Measurements from ENCODE around the gene EMSY.

The EMSY gene

DNA sequence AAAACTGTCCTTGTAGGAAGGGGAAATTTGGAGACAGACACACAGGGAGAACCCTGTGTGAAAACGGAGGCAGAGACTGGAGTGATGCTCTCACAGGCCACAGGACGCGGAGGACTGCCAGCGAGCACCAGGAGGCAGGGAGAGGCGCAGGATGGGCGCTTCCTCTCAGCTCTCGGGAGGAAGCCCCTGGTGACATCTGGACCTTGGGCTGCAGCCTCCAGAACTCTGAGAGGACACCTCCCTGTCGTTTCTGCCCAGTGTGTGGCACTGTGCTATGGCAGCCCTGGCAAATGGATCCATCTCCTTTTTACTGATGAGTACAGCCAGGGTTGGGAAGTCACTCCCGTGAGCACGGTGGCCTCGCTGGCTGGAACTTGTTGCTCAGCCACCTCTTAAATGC lies 151.8 kb downstream of the EMSY start:
- no peak for DNase-seq (ENCODE audit: low spot score)

DNA sequence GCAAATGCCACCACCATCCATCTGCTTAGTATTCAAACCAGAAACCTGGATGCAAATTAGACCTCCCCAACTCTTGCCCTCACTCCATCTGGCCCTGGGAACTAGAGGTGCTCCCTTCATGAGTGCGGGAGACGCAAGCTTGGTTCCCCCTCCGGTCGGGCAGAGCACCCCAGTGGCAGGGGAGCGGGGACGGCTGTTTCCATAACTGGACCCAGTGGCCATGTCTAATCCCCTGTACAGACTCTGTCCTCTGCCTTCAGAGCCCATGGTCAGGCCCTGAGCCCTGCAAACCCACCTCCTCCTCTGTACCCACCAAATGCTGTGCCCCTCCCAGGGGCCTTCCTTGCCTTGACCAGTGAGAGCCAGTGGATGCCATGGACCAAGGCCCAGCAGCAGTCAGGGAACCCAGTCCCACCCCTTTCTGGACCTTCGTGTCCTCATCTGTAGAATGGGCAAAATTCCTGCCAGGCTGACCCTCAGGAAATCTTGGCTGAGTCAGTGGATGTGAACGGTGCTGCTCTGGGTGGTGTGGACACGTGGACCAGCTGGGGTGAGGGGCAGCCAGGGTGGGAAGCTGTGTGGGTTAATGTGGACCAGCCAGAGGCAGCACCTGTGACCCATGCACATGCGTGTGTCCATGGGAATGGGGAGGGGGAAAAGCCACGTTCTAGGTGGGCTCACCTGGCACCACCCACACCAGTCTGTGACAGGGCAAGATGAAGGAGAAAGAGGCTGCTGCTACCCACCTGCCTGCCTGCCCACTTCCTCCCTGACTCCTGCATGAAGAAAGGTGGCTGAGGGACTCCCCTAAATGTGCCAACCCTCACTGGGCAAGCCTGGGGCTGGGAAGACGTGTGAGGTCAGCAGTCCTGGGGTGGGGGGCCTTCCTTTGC lies 153.0 kb downstream of the EMSY start:
- no peak for DNase-seq (ENCODE audit: low spot score)

DNA sequence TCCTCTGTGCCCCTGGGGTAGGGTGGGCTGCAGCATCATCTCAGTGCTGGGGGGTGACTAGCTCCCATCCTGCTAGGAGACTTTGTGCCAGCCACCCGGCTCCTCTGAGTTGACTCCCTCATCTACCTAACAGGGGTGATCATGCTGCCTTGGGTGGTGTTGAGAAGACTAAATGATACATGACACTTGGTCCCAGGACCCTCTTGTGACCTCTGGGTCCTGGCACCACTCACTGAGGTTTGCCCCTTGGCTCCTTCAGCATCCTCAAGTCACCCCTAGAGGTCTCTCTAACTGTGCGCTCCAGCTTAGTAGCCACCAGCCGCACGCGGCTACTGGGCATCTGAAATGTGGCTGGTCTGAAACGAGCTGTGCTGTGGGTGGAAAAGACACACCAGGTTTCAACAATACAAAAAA lies 153.6 kb downstream of the EMSY start:
- no peak for DNase-seq (ENCODE audit: low spot score)

GRCh38 chr11:76599041-76600013 lies 154.5 kb downstream of the EMSY start:
- DNase-seq (ENCODE audit: low spot score), result no peak

- DNase-seq (ENCODE audit: low spot score), result no peak
Measured at GRCh38 chr11:76600124-76600655, 155.4 kb downstream of the EMSY start.

- DNase-seq (ENCODE audit: low spot score), result no peak
Measured at GRCh38 chr11:76601272-76601671, 156.5 kb downstream of the EMSY start.

- DNase-seq (ENCODE audit: low spot score), result no peak
Measured at GRCh38 chr11:76601724-76602123, 156.9 kb downstream of the EMSY start.

GRCh38 chr11:76602431-76602861 lies 157.6 kb downstream of the EMSY start:
- no peak for DNase-seq (ENCODE audit: low spot score)
